Measurements from ENCODE around the gene B4GALT5.

Gene B4GALT5

GRCh38 chr20:49699200-49699992, 14.3 kb downstream of the B4GALT5 start:
- Histone ChIP-seq H2AFZ (no peak overlapping the region), H3K9me3 (ENCODE audit: control insufficient read depth, low read length) (no peaks in the 10 kb centered on the region), H3K27ac (no peak overlapping the region), H3K4me1 (peaks cover 4% of the 10 kb centered on the region), H3K36me3 (ENCODE audit: control insufficient read depth, insufficient read depth, low read length) (no peaks in the 10 kb centered on the region), H3K4me3 (ENCODE audit: low read depth, low read length) (no peak overlapping the region), H3K27me3 (ENCODE audit: control insufficient read depth, insufficient read depth, low read length) (no peaks in the 10 kb centered on the region), H3K9ac (no peak overlapping the region), H3K79me2 (peaks cover 46% of the 10 kb centered on the region), H3K4me2 (ENCODE audit: low read length) (no peak overlapping the region)
- no peak for TF ChIP-seq CTCF (IDR thresholded peaks at IDR 0.05)

GRCh38 chr20:49698477-49698876, 15.2 kb downstream of the B4GALT5 start:
- Histone ChIP-seq H3K9me3 (ENCODE audit: control insufficient read depth, low read length) (no peaks in the 10 kb centered on the region), H3K9ac (no peak overlapping the region), H3K27ac (no peak overlapping the region), H3K4me1 (peaks cover 4% of the 10 kb centered on the region), H3K4me2 (ENCODE audit: low read length) (no peak overlapping the region), H3K79me2 (peaks cover 55% of the 10 kb centered on the region), H2AFZ (no peak overlapping the region), H3K36me3 (ENCODE audit: control insufficient read depth, insufficient read depth, low read length) (no peaks in the 10 kb centered on the region), H3K4me3 (ENCODE audit: low read depth, low read length) (no peak overlapping the region), H3K27me3 (ENCODE audit: control insufficient read depth, insufficient read depth, low read length) (no peaks in the 10 kb centered on the region)
- TF ChIP-seq CTCF (IDR thresholded peaks at IDR 0.05), result no peak

DNA sequence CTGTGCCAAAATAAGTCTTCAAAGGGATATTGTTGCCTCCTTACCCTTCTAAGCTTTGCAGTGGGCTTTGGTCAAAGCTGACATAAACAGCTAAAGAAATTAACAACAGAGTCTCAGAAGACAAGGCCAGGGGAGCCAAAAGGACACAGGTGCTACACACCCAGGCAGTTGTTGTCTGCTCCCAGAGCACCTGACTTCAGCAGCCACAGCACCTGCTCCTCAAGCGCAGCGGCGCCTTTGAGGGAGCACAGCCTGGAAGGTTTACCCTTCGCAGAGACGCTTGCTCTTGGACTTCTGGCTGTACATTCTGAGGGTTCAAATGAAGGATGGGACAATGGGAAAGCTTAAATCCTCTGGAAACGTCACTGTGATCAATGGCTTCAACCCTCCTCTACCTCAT, 16.6 kb downstream of the B4GALT5 start:
- H3K27ac ChIP-seq, result no peak overlapping the region

GRCh38 chr20:49696594-49696993, 17.1 kb downstream of the B4GALT5 start:
- Histone ChIP-seq H3K9ac (no peak overlapping the region), H3K4me1 (peaks cover 6% of the 10 kb centered on the region)

More for the DNA sequence above, 16.6 kb downstream of the B4GALT5 start:
- Histone ChIP-seq H2AFZ (no peak overlapping the region), H3K27me3 (ENCODE audit: control insufficient read depth, insufficient read depth, low read length) (no peaks in the 10 kb centered on the region), H3K9ac (no peak overlapping the region), H3K9me3 (ENCODE audit: control insufficient read depth, low read length) (no peaks in the 10 kb centered on the region), H3K79me2 (peaks cover 57% of the 10 kb centered on the region), H3K4me3 (ENCODE audit: low read depth, low read length) (no peak overlapping the region), H3K4me1 (peaks cover 4% of the 10 kb centered on the region), H3K4me2 (ENCODE audit: low read length) (peak overlapping the region; percentile 2), H3K36me3 (ENCODE audit: control insufficient read depth, insufficient read depth, low read length) (no peaks in the 10 kb centered on the region)
- no peak for TF ChIP-seq CTCF (IDR thresholded peaks at IDR 0.05)

More at GRCh38 chr20:49696594-49696993, 17.1 kb downstream of the B4GALT5 start:
- H3K79me2 ChIP-seq, result peaks cover 56% of the 10 kb centered on the region
- H3K27me3 ChIP-seq (ENCODE audit: control insufficient read depth, insufficient read depth, low read length), result no peaks in the 10 kb centered on the region
- no peak overlapping the region for H3K4me3 ChIP-seq (ENCODE audit: low read depth, low read length)
- H3K27ac ChIP-seq, result no peak overlapping the region
- no peaks in the 10 kb centered on the region for H3K9me3 ChIP-seq (ENCODE audit: control insufficient read depth, low read length)
- no peak for TF ChIP-seq CTCF (IDR thresholded peaks at IDR 0.05)
- H2AFZ ChIP-seq, result no peak overlapping the region
- H3K4me2 ChIP-seq (ENCODE audit: low read length), result no peak overlapping the region
- H3K36me3 ChIP-seq (ENCODE audit: control insufficient read depth, insufficient read depth, low read length), result no peaks in the 10 kb centered on the region
